RPMI7951 (cell line): ENCODE data around the gene MEX3A. TPM values are rescaled to one million over a fixed set of nuclear protein-coding genes. Genes with fewer than 3 reads are reported as not detected.
A peak's percentile ranks its signal among the peaks of the same experiment; 100 is the strongest.
"Not testable (repeated sequence)": the region's sequence is repeated elsewhere in the genome, so short reads cannot be mapped to it uniquely, and the experiment has no call there.

ENCODE experiments used
- DNase-seq: peaks from one replicate; pipeline ENCODE4 v3.0.0-alpha.2; 2012; ENCODE audit warnings: low read depth
- total RNA-seq: library from RNA; depleted of rRNA; stranded (reverse); fragments of >200 nt; shearing (Covaris generic); gene quantifications from 2 replicates; pipeline ENCODE4 v1.2.3, GENCODE V29; 2014

Gene MEX3A
- total RNA-seq, 1 experiment from 2014 or later, result 2.4 TPM

DNA sequence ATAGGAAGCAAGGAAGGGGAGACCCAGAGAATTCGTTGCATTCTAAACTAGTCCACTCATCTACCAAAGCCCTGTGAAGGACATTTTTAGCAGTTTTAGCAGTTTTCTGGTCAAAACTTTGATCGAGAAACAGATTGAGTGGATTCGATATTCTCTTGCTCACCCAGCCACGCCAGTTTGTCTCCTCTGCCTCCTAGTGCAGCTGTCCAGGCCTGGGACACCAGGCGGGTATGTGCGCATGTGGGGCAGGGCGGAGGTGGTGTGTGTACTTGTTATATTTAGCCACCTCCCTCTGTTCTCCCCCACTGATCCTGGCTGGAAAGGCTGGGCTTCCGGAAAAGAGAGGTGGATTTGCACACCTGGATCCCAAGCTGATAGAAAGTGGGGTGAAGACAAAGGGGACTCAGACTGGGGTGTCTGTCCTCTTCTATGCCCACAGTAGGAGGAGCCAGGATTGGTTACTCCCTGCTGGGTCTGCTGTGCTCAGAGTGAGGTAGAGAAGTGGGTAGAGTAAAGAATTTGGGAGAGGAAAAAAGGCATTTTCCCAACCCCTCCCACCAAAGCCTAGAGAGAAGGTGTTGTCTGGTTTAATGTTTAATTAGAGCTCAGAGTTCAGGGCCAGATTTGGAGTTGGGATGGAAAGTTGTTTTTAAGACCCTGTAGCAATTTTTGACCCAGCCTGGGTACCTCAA lies 36.1 kb upstream of the MEX3A start:
- peak; percentile 61 for DNase-seq

DNA sequence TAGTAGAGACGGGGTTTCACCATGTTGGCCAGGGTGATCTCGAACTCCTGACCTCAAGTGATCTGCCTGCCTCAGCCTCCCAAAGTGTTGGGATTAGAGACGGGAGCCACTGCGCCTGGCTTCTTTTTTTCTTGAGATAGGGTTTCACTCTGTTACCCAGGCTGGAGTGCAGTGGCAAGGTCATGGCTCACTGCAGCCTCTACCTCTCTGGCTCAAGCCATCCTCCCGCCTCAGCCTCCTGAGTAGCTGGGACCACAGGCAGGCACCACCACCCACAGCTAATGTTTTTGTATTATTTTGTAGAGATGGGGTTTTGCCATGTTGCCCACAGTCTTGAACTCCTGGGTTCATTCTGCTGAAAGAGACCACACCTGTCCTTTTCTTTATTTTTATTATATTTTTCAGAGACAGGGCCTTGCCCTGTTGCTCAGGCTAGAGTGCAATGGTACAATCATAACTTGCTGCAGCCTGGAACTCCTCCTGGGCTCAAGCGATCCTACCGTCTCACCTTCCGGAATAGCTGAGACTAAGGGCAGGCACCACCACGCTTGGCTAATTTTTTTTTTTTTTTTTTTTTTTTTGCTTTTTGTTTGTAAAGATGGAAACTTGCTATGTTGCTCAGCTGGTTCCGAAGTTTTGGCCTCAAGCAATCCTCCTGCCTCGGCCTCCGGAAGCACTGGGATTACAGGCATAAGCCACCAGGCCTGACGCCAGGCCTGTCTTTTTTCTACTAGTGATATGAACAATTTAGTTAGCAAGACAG lies 35.3 kb upstream of the MEX3A start:
- DNase-seq, result peak; percentile 62

DNA sequence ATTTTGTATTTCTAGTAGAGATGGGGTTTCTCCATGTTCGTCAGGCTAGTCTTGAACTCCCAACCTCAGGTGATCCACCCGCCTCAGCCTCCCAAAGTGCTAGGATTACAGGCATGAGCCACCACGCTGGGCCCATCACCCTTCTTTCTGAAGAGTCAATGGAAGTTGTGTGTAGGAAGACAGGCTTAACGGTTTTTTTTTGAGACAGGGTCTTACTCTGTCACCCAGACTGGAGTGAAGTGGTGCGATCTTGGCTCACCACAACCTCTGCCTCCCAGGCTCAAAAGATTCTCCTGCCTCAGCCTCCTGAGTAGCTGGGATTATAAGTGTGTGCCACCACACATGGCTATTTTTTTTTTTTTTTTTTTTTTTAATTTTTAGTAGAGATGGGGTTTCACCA lies 34.5 kb upstream of the MEX3A start:
- not testable (repeated sequence) for DNase-seq

DNA sequence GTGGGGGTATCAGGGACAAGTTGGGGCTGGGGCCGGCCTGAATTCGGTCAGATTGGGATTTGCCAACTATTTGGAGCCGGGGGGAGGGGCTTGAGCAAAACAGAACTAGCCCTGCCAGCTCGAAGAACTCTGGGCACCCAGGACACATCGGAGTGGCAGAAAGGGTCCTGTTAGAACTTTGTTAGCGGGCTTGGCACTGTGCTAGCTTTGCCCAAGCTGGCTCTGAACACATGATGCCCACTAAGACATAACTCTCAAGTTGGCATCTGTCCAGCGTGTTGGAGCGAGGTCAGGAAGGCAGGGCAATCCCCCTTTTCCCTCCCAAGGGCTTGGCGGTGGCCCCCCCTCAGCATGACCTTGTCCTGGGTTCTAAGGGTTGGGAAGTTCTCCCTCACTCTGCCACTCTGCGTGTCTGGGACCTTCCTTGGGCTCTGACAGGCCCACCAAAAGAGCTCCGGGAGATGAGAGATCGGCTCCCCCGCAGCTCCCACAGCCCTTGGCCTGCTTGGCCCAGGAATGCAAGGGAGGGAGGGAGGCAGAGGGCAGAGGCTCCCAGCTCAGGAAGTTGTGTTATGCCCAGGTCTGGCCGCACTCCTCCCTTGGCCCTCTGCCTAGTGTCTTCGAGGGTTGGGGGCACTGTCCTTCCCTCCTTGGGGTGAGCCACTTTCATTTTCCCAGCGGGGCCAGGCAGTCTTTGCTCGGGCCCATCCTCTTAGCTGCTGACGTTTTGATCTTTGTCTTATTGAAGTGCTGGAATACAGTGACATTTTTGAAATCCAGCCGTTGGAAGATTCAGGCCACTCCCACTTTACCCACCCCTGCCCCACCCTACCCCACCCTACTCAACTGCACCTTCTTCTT lies 33.5 kb upstream of the MEX3A start:
- DNase-seq, result peak; percentile 87

DNA sequence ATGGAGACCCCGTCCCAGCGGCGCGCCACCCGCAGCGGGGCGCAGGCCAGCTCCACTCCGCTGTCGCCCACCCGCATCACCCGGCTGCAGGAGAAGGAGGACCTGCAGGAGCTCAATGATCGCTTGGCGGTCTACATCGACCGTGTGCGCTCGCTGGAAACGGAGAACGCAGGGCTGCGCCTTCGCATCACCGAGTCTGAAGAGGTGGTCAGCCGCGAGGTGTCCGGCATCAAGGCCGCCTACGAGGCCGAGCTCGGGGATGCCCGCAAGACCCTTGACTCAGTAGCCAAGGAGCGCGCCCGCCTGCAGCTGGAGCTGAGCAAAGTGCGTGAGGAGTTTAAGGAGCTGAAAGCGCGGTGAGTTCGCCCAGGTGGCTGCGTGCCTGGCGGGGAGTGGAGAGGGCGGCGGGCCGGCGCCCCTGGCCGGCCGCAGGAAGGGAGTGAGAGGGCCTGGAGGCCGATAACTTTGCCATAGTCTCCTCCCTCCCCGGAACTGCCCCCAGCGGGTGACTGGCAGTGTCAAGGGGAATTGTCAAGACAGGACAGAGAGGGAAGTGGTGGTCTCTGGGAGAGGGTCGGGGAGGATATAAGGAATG lies 32.8 kb upstream of the MEX3A start:
- no peak for DNase-seq

DNA sequence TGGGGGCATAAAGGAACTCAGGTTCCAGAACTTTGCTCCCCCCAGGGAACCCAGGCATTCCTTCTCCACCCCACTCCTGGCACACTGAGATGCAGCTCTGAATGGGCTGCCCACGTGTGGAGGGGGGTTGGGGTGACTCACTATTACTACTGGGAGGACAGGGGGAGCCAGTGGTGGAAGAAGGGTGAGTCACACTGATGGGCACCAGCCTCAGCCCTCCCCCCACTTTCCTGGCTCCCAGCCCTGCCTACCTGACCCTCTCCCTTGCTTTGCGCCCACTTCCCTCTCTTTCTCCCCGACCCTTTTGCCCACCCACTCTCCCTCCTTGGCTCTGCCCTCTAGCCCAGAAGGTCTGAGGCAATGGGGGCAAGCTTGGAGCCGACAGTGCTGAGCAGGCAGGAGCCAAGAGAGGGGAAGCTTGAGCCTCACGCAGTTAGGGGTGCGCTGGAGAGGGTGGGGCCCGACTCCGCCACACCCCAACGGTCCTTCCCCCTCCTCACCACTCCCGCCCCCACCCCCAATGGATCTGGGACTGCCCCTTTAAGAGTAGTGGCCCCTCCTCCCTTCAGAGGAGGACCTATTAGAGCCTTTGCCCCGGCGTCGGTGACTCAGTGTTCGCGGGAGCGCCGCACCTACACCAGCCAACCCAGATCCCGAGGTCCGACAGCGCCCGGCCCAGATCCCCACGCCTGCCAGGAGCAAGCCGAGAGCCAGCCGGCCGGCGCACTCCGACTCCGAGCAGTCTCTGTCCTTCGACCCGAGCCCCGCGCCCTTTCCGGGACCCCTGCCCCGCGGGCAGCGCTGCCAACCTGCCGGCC lies 32.0 kb upstream of the MEX3A start, which contains the start of gene LMNA:
Gene LMNA (plus strand): TSS at position 611 of the 818 bp plus-strand sequence. CDS start 208 bp downstream, outside the sequence.
- peak; percentile 97 for DNase-seq

DNA sequence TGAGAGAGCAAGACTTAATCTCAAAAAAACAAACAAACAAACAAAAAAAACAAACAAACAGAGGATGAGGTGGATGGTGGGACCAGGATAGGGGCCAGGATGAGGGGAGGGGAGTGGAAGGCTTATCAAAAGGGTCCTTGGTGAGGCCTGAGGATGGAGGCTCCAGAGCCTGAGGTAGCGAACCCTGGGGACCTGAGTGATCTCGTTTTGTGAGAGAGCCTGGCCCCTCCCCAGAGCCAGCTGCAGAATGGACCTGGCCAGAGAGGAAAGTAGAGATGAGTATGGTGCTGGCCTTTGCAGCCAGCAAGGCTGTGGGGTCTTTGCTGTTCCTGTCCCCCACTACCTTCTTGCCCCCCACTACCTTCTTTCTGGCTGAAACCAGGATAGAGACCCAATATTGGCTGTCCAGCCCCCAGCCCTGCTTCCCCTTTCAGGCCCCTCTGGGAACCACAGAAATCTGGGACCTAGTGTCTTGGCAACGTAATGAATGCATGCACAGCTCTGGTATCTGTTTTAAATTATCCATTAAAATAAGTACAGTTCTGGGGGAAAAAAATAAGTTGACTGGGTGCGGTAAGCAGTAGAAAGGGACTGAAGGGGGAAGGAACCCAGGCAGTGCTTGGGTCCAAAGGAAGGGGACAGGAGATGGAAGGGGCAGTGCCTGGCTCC lies 31.2 kb upstream of the MEX3A start:
- DNase-seq, result no peak

DNA sequence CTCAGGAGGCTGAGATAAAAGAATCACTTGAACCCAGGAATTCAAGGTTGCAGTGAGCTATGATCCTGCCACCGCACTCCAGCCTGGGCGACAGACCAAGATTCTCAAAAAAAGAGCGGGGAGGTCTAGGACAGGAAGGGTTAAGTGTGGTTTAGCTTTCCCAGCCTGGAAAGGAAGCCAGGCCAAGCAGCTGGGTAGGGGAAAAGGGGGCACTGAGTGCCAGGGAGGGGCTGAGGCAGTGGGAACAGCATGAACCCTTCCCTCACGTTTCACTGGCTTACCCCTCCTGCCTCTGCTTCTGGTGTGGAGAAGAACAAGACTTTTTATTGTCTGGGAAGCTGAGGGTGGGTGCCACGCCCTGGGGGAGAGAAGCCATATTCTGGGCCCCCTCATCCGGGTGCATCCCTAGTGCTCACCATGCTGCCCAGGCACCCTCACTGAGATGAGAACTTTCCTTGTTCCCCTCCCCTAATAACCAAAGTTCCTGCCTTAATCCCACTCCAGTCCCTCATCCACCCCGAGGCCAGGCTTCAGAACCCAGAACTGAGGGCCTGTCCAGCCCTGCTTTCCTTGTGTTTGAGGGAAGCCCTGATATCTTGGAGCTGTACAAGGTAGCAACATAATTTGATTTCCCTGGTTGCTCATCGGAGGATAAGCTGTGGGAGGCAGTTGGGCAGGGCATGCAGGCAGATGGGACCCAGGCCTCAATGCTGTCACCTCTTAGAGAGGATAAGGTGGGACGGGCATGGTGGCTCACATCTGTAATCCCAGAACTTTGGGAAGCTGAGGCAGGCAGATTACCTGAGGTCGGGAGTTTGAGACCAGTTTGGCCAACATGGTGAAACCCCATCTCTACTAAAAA lies 30.2 kb upstream of the MEX3A start:
- DNase-seq, result no peak

DNA sequence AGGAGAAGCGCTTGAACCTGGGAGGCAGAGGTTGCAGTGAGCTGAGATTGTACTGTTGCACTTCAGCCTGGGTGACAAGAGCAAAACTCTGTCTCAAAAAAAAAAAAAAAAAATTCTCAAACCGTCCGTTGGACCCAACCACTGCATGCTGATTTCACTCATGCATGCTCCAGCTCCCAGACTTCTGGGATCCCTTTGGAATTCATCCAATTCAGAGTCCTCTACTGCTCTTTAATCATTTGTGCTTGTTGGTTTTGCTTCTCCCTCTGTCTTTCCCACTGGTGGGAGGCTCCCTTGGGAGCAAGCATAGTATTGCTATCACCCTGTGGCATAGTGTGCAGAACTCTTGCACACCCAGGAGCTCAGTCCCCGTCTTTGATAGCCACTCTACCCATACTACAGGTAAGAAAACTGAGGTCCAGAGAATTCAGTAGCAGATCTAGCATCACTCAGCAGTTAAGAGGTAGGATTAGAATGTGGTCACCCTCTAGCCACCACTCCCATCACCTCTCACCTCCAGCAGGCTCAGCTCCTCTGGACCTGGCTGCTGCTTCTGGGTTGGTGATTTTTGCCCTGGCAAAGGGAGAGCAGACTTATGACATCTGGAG lies 29.2 kb upstream of the MEX3A start:
- peak; percentile 57 for DNase-seq

DNA sequence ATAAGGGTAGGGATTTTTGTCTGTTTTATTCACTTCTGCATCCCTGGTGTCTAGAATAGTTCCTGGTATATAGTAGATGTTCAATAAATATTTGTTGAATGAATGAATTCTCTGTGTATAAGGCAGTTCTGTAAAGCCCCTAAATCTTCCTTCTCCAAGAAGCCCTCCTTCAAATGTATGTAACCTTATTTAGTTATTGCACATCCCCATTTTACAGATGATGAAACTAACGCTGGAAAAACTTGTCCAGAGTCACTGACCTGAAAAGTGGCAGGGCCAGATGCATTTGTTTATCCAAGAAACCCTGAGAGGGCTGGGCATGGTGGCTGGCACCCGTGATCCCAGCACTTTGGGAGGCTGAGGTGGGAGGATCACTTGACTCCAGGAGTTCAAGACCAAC lies 28.0 kb upstream of the MEX3A start:
- no peak for DNase-seq

DNA sequence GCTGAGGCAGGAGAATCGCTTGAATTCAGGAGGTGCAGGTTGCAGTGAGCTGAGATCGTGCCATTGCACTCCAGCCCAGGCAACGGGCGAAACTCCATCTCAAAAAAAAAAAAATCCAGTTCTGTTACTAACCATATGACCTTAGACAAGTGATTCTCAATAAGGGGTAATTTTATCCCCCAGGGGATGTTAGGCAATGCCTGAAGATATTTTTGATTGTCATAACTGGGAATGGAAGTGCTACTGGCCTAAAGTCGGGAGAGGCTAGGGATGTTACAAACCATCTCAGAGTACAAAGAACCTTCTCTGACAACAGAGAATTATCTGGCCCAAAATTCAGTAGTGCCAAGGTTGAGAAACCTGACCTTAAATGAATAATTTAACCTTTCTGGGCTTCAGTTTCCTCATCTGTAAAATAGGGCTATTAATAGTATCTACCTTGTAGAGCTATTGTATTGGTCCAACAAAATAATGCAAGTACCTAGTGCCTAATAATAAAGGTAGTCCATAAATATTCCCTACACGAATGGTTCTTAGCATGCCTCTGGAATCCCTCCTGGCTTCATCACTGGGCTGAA lies 26.5 kb upstream of the MEX3A start:
- DNase-seq, result no peak

DNA sequence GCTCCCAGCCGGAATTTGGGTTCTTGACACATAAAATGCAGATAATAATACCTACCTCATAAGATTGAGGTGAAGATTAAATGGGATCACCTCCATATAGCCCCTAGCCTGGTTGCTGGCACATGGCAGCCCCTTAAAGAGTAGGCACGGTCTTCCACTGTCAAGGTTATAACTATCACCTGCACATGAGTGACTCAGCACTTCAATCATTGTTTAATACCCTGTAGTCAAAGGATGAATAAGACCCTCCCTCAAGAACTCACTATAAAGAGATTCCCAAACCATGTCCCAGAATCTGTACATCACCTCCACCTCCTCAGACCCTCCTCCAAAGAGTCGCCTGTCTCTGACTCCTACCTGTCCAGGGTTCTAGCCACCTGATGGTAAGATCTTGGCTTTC lies 25.8 kb upstream of the MEX3A start:
- no peak for DNase-seq

DNA sequence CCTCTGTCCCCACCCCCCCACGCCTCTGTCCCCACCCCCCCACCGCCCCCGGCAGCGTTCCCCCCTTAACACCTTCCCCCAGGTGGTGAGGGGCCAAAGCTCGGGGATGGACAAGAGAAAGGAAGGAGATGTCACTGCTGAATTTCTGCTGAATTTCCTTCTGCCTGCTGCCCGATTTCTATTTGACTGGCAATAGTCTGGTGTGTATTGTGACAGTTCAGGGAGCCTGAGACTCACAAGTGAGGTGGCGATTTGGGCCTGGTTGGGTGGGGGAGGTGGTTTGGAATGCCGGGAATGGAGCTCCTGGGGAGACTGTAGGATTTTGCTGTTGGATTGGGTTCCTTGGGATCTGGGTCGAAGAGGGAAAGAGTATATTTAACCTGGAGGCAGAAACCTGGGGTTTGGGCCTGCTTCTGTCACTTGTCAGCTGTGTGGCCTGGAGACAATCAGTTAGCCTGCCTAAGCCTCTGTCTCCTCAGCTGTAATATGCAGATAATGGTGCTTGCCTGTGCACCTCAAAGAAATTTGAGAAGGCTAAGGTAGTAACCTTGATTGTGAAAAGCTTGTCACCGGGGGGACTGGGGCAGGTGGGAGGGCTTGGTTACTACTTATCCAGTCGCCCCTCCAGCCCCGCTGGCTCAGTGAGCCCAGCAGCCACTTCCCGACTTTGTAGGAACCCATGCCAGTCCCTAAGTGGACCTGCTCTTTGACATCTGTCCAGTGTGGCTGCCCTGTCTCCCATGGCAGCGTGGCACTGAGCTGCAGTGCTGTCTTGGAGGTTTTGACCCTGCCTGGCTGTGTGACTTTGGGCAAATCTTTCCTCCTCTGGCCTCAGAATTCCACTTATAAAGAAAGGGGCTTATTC lies 24.6 kb upstream of the MEX3A start:
- no peak for DNase-seq

DNA sequence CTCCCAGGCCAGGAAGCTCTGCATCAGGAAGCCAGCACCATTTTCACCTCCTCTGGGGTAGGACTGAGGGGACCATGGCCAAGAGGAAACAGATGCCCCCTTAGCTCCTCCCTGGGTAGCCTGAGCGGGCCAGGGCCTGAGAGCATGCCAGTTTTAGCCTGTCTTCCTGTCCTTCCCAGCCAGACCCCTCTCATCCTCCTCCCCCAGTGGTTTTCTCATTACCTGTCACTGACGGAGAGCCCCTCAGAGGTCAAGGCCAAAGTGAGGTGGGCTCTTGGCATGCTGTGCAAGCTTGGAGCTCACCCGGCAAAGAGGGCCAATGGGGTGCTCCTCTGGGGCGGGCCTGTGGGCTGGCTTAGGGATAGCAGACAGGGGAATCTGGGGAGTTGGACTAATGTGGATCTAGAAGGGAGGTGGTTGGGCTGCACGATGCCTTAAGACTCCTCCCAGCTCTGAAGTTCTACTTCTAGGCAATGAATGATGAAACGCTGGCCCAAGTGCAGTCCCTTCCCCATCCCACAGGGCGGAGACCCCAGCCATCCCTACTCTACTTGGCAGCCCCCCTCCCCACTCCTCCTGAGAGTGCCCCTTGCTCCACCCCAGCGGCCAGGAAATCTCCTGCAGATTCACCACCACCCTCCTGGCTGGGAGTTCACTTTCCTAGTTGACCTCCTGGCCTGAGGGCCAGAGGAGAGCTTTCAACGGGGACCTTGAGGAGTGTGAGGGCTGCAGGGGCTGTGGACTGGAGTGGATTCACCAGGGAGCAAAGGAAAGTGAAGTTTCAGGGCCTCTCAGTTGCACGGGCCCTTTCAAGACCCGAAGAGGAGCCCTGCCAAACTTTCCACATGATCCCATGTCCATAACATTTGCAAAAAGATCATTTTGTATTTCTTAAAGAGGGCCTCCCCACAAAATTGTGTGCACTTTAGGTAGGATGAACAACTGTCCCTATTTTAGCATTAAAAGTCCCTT lies 22.9 kb upstream of the MEX3A start:
- DNase-seq, result no peak

DNA sequence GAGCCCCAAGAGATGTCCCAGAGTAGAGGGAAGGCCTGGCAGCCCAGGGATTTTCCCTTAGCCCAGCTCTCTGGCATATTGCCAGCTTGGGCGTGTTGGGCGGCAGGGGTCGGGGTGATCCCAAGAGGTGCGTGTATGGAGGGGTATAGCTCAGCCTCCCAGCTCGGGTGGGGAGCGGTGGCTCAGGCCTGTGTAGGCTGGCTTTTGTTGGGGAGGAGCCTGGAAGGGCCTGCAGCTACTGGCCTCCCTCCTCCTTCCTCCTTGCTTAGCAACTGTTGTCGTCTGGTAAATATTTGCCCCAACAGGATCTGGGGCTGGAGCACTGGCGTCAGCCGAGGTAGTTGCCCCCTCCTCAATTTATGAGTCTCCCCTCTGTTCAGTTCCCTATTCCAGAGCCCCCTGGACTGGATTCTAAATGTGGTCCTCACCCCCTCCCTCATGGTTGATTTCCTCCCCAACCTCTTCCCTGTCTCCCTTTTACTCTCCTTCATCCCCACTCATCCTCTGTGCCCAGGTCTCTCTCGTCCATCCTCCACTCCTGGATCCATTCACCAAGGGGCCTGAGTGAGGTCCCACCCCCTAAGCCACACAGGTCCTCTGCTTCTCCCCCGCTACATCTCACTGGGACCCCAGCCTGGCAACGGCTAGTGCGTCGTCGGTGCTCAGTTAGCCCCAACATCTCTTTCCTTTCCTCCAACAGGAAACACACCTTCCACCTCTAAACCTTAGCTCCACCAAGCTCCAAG lies 22.0 kb upstream of the MEX3A start:
- peak; percentile 94 for DNase-seq

DNA sequence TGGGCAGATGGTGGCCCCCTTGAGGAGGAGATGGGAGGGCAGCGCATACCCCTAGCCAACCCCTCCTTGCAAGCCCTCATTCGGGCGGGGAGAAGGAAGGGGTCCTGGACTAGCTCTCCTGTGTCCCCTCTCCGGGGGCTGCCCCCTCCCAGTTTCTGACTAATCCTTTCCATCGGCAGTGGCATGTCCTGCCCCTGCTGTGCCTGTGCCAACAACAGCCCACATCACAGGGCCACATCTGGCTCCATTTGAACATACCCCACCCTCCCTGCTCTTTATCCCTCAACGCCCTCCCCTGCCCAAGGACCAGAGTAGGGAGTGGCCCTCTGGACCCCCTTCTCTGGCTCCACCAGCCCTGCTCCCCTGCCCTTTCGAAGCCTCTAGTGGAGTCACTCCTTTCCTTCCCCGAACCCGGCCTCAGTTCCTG lies 21.3 kb upstream of the MEX3A start:
- DNase-seq, result peak; percentile 93
